HUES48 (cell line): Measurements from ENCODE around the gene STK32C.
"Not testable (repeated sequence)": the region's sequence is repeated elsewhere in the genome, so short reads cannot be mapped to it uniquely, and the experiment has no call there.

Experiments
- H3K27ac ChIP-seq: one replicate; pipeline ENCODE4 v1.7.0; 2013; ENCODE audit warnings: low read depth, low read length, inconsistent platforms
- H3K27me3 ChIP-seq: 2 replicates; pipeline ENCODE4 v1.6.1; 2013; ENCODE audit warnings: mild to moderate bottlenecking, low read length; ENCODE audit not compliant: control insufficient read depth, insufficient read depth
- H3K36me3 ChIP-seq: 2 replicates; pipeline ENCODE4 v1.6.1; 2013; ENCODE audit warnings: low read length; ENCODE audit not compliant: control insufficient read depth, insufficient read depth
- H3K4me1 ChIP-seq: 2 replicates; pipeline ENCODE4 v1.6.1; 2013; ENCODE audit warnings: mild to moderate bottlenecking, low read length; ENCODE audit not compliant: control insufficient read depth, insufficient read depth
- H3K4me3 ChIP-seq: 2 replicates; pipeline ENCODE4 v1.5.1; 2013; ENCODE audit warnings: mild to moderate bottlenecking, low read depth, low read length
- H3K9ac ChIP-seq: 2 replicates; pipeline ENCODE4 v1.6.1; 2013; ENCODE audit warnings: mild to moderate bottlenecking, low read depth, low read length, moderate library complexity
- H3K9me3 ChIP-seq: 2 replicates; pipeline ENCODE4 v1.6.1; 2013; ENCODE audit warnings: low read length; ENCODE audit not compliant: control insufficient read depth, insufficient read depth

The STK32C gene

DNA sequence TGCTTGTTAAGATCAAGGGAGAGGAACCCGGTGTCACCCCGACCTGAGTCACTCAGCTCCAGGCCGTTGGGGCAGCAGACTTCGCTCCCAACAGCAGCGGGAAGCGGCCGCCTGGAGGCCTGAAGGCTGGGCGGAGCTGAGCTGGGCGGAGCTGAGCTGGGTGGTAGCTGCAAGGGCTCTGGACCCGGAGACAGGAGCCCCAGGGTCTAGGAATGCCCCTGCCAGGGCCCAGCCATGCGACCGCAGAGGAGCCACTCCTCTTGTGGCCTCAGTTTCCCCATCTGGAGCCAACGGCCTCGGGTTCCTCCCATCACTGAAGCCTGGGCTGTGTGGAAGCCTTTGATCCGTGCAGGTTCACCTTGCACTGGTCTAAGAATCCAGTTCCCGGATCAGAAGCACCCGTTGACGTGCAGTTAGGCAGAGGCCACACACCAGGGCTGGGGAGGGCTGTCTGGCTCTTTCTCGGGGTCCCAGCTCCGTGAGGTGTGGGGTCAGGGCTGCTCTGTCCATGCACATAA is 142.9 kb downstream of the STK32C start:
- Histone ChIP-seq H3K27me3 (no peaks in the 10 kb centered on the region), H3K9ac (no peak overlapping the region), H3K4me3 (no peak overlapping the region), H3K36me3 (no peaks in the 10 kb centered on the region), H3K27ac (no peak overlapping the region), H3K4me1 (peaks cover 10% of the 10 kb centered on the region; the same call in 1 of the 2 replicates), H3K9me3 (no peaks in the 10 kb centered on the region)

DNA sequence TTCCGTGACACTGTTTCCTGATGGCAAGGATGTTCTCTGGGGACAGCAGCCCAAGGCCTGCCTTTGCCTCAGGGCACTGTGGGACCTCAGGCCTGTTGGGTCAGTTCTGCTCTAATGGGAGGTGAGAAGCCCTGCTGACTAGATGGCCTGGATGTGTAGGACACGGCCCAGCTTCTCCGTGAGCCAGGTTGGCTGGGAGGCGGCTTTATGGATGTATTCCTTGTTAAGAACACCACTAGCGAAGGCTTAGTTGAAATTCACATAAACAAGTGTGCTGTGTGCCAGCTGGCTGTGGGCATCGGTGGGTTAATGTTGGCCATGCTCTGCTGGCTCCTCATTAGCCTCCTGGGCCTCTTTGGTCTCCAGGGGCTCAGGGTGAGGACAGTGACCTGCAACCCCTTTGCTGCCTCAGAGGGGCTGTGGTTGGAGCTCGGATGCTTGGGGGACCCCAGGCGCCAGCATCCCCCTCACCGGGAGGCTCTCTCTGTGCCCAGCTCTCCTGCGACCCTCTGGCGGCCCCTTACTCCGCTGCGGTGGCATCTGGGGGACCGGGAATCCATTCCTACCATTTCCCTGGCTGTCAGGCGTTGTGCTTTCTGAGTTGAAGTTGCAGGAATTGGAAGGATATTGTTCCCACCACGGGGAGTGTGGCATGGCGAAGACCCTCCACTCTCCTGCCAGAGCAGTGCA is 143.8 kb downstream of the STK32C start:
- Histone ChIP-seq H3K9me3 (no peaks in the 10 kb centered on the region), H3K9ac (no peak overlapping the region), H3K36me3 (no peaks in the 10 kb centered on the region), H3K27ac (no peak overlapping the region), H3K4me1 (peaks cover 10% of the 10 kb centered on the region; the same call in 1 of the 2 replicates), H3K27me3 (no peaks in the 10 kb centered on the region), H3K4me3 (no peak overlapping the region)

DNA sequence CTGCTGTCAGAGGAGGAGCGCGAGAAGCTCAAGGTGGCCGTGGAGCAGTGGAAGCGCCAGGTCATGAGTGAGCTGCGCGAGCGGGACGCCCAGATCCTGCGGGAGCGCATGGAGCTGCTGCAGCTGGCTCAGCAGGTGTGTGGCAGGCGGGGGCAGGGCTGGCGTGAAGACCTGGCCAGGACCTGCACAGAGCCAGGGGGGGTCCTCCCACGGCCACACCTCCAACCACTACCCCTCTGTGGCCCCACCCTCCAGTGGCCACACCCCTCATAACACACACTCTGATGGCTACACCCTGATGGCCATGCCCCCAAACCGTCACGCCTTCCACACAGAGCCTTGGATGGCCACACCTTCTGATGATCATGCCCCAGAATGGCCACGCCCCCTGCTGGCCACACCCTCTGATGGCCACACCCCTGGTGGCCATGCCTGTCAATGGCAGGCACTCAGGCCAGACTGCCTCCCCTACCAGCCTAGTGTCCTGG is 144.4 kb downstream of the STK32C start:
- Histone ChIP-seq H3K4me3 (peak overlapping the region; percentile 47; the same call in 1 of the 2 replicates), H3K36me3 (no peaks in the 10 kb centered on the region), H3K9me3 (no peaks in the 10 kb centered on the region), H3K27ac (no peak overlapping the region), H3K27me3 (no peaks in the 10 kb centered on the region), H3K4me1 (peaks cover 10% of the 10 kb centered on the region; the same call in 1 of the 2 replicates), H3K9ac (no peak overlapping the region)

DNA sequence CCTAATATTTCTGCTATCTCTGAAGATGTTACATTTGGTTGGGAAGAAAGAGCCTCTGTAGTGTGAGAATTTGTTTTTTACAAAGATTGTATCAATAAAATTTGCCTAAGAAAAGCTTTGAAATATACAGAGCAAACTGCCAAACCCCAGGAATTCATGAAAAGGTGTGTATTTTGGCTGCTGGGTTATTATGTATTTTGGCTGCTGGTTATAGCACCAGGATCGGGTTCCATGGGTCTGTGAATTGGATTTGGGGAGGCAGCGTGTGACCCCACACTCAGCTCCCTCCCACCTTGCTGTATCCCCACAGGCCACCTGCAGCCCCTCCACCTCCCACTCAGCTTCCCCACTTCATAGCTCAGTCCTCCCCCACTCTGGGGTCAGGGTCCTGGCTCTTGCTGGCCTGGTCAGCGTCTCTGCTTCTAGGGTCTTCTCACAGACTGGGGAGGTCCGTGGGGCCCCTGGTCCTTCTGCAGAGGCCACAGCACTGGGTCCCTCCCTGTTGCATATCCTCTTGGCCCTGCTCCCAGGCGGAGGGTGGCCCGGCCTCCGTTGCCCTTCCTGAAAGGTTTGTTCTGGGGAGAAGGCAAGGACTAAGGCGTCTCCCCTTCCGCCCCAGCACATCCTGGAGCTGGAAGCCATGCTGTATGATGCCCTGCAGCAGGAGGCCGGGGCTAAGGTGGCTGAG is 145.0 kb downstream of the STK32C start:
- H3K27me3 ChIP-seq = no peaks in the 10 kb centered on the region
- no peaks in the 10 kb centered on the region for H3K9me3 ChIP-seq
- no peak overlapping the region for H3K27ac ChIP-seq
- H3K9ac ChIP-seq = no peak overlapping the region
- H3K36me3 ChIP-seq = no peaks in the 10 kb centered on the region
- peaks cover 10% of the 10 kb centered on the region; the same call in 1 of the 2 replicates for H3K4me1 ChIP-seq
- peak overlapping the region; percentile 47; the same call in 1 of the 2 replicates for H3K4me3 ChIP-seq

DNA sequence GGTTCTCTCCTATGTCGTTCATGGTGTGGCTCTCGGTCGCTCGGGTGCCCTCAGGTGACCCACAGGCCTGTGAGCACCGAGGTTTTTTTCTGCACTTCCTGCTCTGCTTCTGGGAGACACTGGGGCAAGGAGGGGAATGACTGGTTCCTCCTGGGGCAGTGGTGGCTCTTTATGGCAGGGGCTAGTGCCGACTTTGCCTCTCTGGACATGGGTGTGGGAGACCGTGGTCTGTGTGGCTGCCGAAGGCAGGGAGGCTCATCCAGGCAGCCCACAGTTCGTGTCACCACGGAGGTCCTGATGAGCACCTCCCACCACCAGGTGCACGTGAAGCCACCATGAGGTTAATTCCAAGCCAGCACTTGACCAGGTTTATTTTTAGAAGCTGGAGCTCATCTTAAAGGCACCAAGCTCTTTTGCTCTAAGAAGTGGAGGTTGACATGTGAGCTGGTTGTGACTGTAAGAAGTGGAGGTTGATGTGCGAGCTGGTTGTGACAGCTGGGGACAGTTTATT is 145.7 kb downstream of the STK32C start:
- H3K4me1 ChIP-seq = peaks cover 10% of the 10 kb centered on the region; the same call in 1 of the 2 replicates
- H3K9ac ChIP-seq = no peak overlapping the region
- H3K4me3 ChIP-seq = no peak overlapping the region
- H3K27me3 ChIP-seq = no peaks in the 10 kb centered on the region
- no peak overlapping the region for H3K27ac ChIP-seq
- H3K9me3 ChIP-seq = no peaks in the 10 kb centered on the region
- H3K36me3 ChIP-seq = no peaks in the 10 kb centered on the region

DNA sequence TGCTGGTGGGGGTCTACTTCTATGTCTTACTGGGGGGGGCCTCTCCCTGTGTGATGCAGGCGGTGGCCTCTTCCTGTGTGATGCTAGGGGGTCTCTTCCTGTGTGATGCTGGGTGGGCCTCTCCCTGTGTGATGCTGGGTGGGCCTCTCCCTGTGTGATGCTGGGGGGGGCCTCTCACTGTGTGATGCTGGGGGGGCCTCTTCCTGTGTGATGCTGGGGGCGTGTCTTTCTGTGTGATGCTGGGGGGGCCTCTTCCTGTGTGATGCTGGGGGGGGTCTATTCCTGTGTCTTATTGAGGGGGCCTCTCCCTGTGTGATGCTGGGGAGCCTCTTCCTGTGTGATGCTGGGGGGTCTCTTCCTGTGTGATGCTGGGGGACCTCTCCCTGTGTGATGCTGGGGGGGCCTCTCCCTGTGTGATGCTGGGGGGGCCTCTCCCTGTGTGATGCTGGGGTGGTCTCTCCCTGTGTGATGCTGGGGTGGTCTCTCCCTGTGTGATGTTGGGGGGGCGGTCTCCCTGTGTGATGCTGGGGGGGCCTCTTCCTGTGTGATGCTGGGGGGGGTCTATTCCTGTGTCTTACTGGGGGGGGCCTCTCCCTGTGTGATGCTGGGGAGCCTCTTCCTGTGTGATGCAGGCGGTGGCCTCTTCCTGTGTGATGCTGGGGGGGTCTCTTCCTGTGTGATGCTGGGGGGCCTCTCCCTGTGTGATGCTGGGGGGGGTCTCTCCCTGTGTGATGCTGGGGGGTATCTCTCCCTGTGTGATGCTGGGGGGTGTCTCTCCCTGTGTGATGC is 146.7 kb downstream of the STK32C start:
- not testable (repeated sequence) for H3K36me3 ChIP-seq, H3K9me3 ChIP-seq, H3K4me3 ChIP-seq, H3K27me3 ChIP-seq, H3K27ac ChIP-seq, H3K9ac ChIP-seq
- H3K4me1 ChIP-seq = peaks cover 10% of the 10 kb centered on the region; the same call in 1 of the 2 replicates

DNA sequence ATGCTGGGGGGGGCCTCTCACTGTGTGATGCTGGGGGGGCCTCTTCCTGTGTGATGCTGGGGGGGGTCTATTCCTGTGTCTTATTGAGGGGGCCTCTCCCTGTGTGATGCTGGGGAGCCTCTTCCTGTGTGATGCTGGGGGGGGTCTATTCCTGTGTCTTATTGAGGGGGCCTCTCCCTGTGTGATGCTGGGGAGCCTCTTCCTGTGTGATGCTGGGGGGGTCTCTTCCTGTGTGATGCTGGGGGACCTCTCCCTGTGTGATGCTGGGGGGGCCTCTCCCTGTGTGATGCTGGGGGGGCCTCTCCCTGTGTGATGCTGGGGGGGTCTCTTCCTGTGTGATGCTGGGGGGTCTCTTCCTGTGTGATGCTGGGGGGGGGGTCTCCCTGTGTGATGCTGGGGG is 147.5 kb downstream of the STK32C start:
- H3K36me3 ChIP-seq, H3K9me3 ChIP-seq, H3K27ac ChIP-seq, H3K27me3 ChIP-seq, H3K4me3 ChIP-seq, H3K9ac ChIP-seq: not testable (repeated sequence)
- peaks cover 10% of the 10 kb centered on the region; the same call in 1 of the 2 replicates for H3K4me1 ChIP-seq

DNA sequence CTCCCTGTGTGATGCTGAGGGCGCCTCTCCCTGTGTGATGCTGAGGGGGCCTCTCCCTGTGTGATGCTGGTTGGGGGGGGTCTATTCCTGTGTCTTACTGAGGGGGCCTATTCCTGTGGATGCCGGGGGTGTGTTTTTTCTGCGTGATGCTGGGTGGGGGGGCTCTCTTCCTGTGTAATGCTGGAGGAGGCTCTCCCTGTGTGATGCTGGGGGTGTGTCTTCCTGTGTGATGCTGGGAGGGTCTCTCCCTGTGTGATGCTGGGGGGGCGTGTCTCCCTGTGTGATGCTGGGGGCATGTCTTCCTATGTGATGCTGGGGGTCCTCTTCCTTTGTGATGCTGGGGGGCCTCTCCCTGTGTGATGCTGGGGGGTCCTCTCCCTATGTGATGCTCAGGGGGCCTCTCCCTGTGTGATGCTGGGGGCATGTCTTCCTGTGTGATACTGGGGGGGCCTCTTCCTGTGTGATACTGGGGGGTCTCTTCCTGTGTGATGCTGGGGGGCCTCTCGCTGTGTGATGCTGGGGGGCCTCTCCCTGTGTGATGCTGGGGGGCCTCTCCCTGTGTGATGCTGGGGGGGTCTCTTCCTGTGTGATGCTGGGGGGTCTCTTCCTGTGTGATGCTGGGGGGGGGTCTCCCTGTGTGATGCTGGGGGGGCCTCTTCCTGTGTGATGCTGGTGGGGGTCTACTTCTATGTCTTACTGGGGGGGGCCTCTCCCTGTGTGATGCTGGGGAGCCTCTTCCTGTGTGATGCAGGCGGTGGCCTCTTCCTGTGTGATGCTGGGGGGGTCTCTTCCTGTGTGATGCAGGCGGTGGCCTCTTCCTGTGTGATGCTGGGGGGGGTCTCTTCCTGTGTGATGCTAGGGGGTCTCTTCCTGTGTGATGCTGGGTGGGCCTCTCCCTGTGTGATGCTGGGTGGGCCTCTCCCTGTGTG is 148.2 kb downstream of the STK32C start:
- not testable (repeated sequence) for H3K27me3 ChIP-seq, H3K27ac ChIP-seq, H3K9ac ChIP-seq, H3K4me3 ChIP-seq, H3K9me3 ChIP-seq, H3K36me3 ChIP-seq
- H3K4me1 ChIP-seq = peaks cover 10% of the 10 kb centered on the region; the same call in 1 of the 2 replicates

DNA sequence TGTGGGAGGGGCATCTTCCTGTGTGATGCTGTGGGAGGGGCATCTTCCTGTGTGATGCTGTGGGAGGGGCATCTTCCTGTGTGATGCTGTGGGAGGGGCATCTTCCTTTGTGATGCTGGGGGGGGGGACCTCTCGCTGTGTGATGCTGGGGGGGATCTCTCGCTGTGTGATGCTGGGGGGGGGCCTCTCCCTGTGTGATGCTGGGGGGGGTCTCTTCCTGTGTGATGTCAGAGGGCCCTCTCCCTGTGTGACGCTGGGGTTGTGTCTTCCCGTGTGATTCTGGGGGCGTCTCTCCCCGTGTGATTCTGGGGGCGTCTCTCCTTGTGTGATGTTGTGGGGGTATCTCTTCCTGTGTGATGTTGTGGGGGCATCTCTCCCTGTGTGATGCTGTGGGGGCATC is 148.9 kb downstream of the STK32C start:
- H3K4me3 ChIP-seq = no peak overlapping the region

More for the DNA sequence above, 148.9 kb downstream of the STK32C start:
- Histone ChIP-seq H3K4me1 (peaks cover 10% of the 10 kb centered on the region; the same call in 1 of the 2 replicates), H3K9ac (no peak overlapping the region), H3K36me3 (no peaks in the 10 kb centered on the region), H3K27ac (no peak overlapping the region), H3K27me3 (no peaks in the 10 kb centered on the region), H3K9me3 (no peaks in the 10 kb centered on the region)
